Gastrocnemius medialis (tissue), 4 donors: ENCODE measurements around the gene REC114. TPM values are rescaled to one million over a fixed set of nuclear protein-coding genes. Genes with fewer than 3 reads are reported as not detected.
"Not testable (repeated sequence)": the region's sequence is repeated elsewhere in the genome, so short reads cannot be mapped to it uniquely, and the experiment has no call there.

ENCODE experiments used
- ATAC-seq, 2 donors: fragments of 150-250 bp; one replicate each; pipeline ENCODE4 v1.9.1; 2016
- DNase-seq, 2 donors: peaks; one replicate each; pipeline ENCODE4 v3.0.0-alpha.2; 2019
- H3K27ac ChIP-seq, 4 donors: fragments of 200-600 bp; sonication (generic); 1 replicate in 1 of 4; 2 replicates in 3 of 4; pipeline ENCODE4 v1.5.1; 2016 to 2018; ENCODE audit warnings: mild to moderate bottlenecking in 2 of 4, moderate library complexity in 1 of 4
- H3K27me3 ChIP-seq, 3 donors: fragments of 200-600 bp; sonication (generic) in 2 of 3; 1 replicate in 1 of 3; 2 replicates in 2 of 3; pipeline versions ENCODE4 v1.5.1 to v1.6.0; 2016 to 2019; ENCODE audit warnings: mild to moderate bottlenecking in 1 of 3, moderate library complexity in 1 of 3
- H3K36me3 ChIP-seq, 2 donors: fragments of 200-600 bp; sonication (generic) in 1 of 2; one replicate each; pipeline ENCODE4 v1.5.1; 2017 to 2018
- H3K4me1 ChIP-seq, 2 donors: fragments of 200-600 bp; sonication (generic) in 1 of 2; one replicate each; pipeline ENCODE4 v1.5.1; 2016 to 2017; ENCODE audit warnings: mild to moderate bottlenecking in 2 of 2
- H3K4me3 ChIP-seq, 4 donors: fragments of 200-600 bp; sonication (generic) in 3 of 4; 1 replicate in 1 of 4; 2 replicates in 3 of 4; pipeline ENCODE4 v1.5.1; 2016 to 2019; ENCODE audit warnings: mild to moderate bottlenecking in 2 of 4
- H3K9me3 ChIP-seq, 3 donors: fragments of 200-600 bp; sonication (generic) in 2 of 3; 1 replicate in 1 of 3; 2 replicates in 2 of 3; pipeline ENCODE4 v1.5.1; 2016 to 2019
- CTCF ChIP-seq, 5 experiments: fragments of 450-650 bp in 3 of 5; fragments of 200-600 bp in 2 of 5; sonication (generic) in 2 of 5; IDR thresholded peaks in 4 of 5; conservative IDR thresholded peaks in 1 of 5; 1 replicate in 4 of 5; 2 replicates in 1 of 5; pipeline ENCODE4 v1.5.1; 2016 to 2019; ENCODE audit warnings: antibody characterized with exemption in 5 of 5, mild to moderate bottlenecking in 3 of 5, moderate library complexity in 3 of 5
- POLR2A ChIP-seq, 2 donors: fragments of 450-650 bp; IDR thresholded peaks; one replicate each; pipeline ENCODE4 v1.6.1; 2017; ENCODE audit warnings: antibody characterized with exemption in 2 of 2, mild to moderate bottlenecking in 2 of 2, moderate library complexity in 2 of 2
- in situ Hi-C, 4 donors: fragments of 200-750 bp; cut with MboI; loops; one replicate each; pipeline versions ENCODE4 v1.15.0 to v1.8.0; 2017; ENCODE audit warnings: low sequenced_read_pairs in 4 of 4
- intact Hi-C: fragments of 100-400 bp; cut with DNase I; formaldehyde crosslinking; loops from one replicate; pipeline ENCODE4 v1.15.1; 2023; ENCODE audit warnings: low total_unique reads
- total RNA-seq, 4 donors: library from RNA; depleted of rRNA; stranded (reverse); fragments of >200 nt; gene quantifications; one replicate each; pipeline versions ENCODE4 v1.1.0 to v1.2.3, GENCODE V29; 2016

REC114 gene
- total RNA-seq, 4 donors from 2014 or later, result not detected

- Histone ChIP-seq H3K27me3 (no peaks in the 10 kb centered on the region), H3K4me1 (no peaks in the 10 kb centered on the region), H3K9me3 (no peaks in the 10 kb centered on the region), H3K27ac (no peak overlapping the region), H3K36me3 (no peaks in the 10 kb centered on the region), H3K4me3 (no peak overlapping the region)
- TF ChIP-seq POLR2A (IDR thresholded peaks at IDR 0.05), result no peak
- TF ChIP-seq CTCF (IDR thresholded peaks at IDR 0.05 in 4 of 5, conservative IDR thresholded peaks at IDR 0.05 in 1 of 5), result no peak
- intact Hi-C loops, result no loop called here
- in situ Hi-C loops, result no loop called here
- DNase-seq (no peak), ATAC-seq (no peak)
Measured at GRCh38 chr15:73398861-73399260, 44.1 kb upstream of the REC114 start.

GRCh38 chr15:73400222-73400621 is 42.7 kb upstream of the REC114 start:
- ATAC-seq, H3K27me3 ChIP-seq, DNase-seq, H3K36me3 ChIP-seq, intact Hi-C loops, in situ Hi-C loops, H3K4me1 ChIP-seq, H3K4me3 ChIP-seq, H3K27ac ChIP-seq, H3K9me3 ChIP-seq: not testable (repeated sequence)

- no peak for TF ChIP-seq POLR2A (IDR thresholded peaks at IDR 0.05)
- TF ChIP-seq CTCF (IDR thresholded peaks at IDR 0.05 in 4 of 5, conservative IDR thresholded peaks at IDR 0.05 in 1 of 5), result no peak
- H3K27me3 ChIP-seq, result no peaks in the 10 kb centered on the region
- intact Hi-C loops, result no loop called here
Measured at GRCh38 chr15:73403171-73403570, 39.8 kb upstream of the REC114 start.

GRCh38 chr15:73414876-73415275 is 28.1 kb upstream of the REC114 start:
- Histone ChIP-seq H3K27me3 (peaks cover 0 to 4% (median 0%) of the 10 kb centered on the region in 3 donors), H3K36me3 (no peaks in the 10 kb centered on the region), H3K9me3 (no peaks in the 10 kb centered on the region), H3K4me3 (no peak overlapping the region), H3K4me1 (no peaks in the 10 kb centered on the region), H3K27ac (no peak overlapping the region)
- TF ChIP-seq POLR2A (IDR thresholded peaks at IDR 0.05) (no peak), CTCF (IDR thresholded peaks at IDR 0.05 in 4 of 5, conservative IDR thresholded peaks at IDR 0.05 in 1 of 5) (no peak)
- ATAC-seq (no peak), DNase-seq (no peak)
- in situ Hi-C loops (no loop called here), intact Hi-C loops (no loop called here)

More at GRCh38 chr15:73403171-73403570, 39.8 kb upstream of the REC114 start:
- H3K36me3 ChIP-seq, result no peaks in the 10 kb centered on the region
- H3K9me3 ChIP-seq, result no peaks in the 10 kb centered on the region
- ATAC-seq (no peak), DNase-seq (no peak)
- no peaks in the 10 kb centered on the region for H3K4me1 ChIP-seq
- in situ Hi-C loops, result no loop called here
- H3K4me3 ChIP-seq, result no peak overlapping the region
- no peak overlapping the region for H3K27ac ChIP-seq

GRCh38 chr15:73424506-73424905 is 18.5 kb upstream of the REC114 start:
- intact Hi-C loops, result no loop called here
- no peak for ATAC-seq
- no peaks in the 10 kb centered on the region for H3K4me1 ChIP-seq
- H3K4me3 ChIP-seq, result no peak overlapping the region
- peaks cover 0 to 6% (median 0%) of the 10 kb centered on the region in 3 donors for H3K27me3 ChIP-seq
- in situ Hi-C loops, result no loop called here
- H3K27ac ChIP-seq, result no peak overlapping the region
- DNase-seq, result no peak
- no peaks in the 10 kb centered on the region for H3K9me3 ChIP-seq
- no peak for TF ChIP-seq CTCF (IDR thresholded peaks at IDR 0.05 in 4 of 5, conservative IDR thresholded peaks at IDR 0.05 in 1 of 5)
- no peaks in the 10 kb centered on the region for H3K36me3 ChIP-seq
